Ascending aorta (tissue), 2 donors: ENCODE results near the gene SRRM2. TPM values are rescaled to one million over a fixed set of nuclear protein-coding genes. Genes with fewer than 3 reads are reported as not detected.

Experiments
- DNase-seq, 2 donors: peaks; one replicate each; pipeline ENCODE4 v3.0.0-alpha.2; 2019; ENCODE audit warnings: low spot score in 2 of 2
- H3K27ac ChIP-seq, 2 donors: fragments of 200-600 bp; sonication (generic); one replicate each; pipeline ENCODE4 v1.5.1; 2016 to 2017; ENCODE audit warnings: mild to moderate bottlenecking in 1 of 2
- H3K27me3 ChIP-seq: fragments of 200-600 bp; sonication (generic); one replicate; pipeline ENCODE4 v1.5.1; 2017
- H3K36me3 ChIP-seq, 2 donors: fragments of 200-600 bp; sonication (generic); one replicate each; pipeline ENCODE4 v1.5.1; 2016
- H3K4me1 ChIP-seq, 2 donors: fragments of 200-600 bp; sonication (generic); one replicate each; pipeline ENCODE4 v1.5.1; 2016 to 2017; ENCODE audit warnings: mild to moderate bottlenecking in 1 of 2
- H3K4me3 ChIP-seq, 2 donors: fragments of 200-600 bp; sonication (generic); one replicate each; pipeline ENCODE4 v1.5.1; 2016 to 2017; ENCODE audit warnings: mild to moderate bottlenecking in 1 of 2
- H3K9me3 ChIP-seq, 2 donors: fragments of 200-600 bp; sonication (generic); one replicate each; pipeline ENCODE4 v1.5.1; 2016
- intact Hi-C: fragments of 100-400 bp; cut with DNase I; formaldehyde crosslinking; loops from one replicate; pipeline ENCODE4 v1.15.1; 2023
- total RNA-seq: library from RNA; depleted of rRNA; stranded (reverse); fragments of >200 nt; gene quantifications from one replicate; pipeline ENCODE4 v1.1.0, GENCODE V29; 2016
- TF ChIP-seq, protein P1 (sequence below), 3 experiments: fragments of 200-600 bp in 2 of 3; fragments of 450-650 bp in 1 of 3; sonication (generic) in 2 of 3; IDR thresholded peaks; one replicate each; pipeline ENCODE4 v1.5.1; 2016 to 2019; ENCODE audit warnings: antibody characterized with exemption in 3 of 3, mild to moderate bottlenecking in 1 of 3, moderate library complexity in 1 of 3

Gene SRRM2
- total RNA-seq, 1 donor from 2014 or later: 359 TPM

DNA sequence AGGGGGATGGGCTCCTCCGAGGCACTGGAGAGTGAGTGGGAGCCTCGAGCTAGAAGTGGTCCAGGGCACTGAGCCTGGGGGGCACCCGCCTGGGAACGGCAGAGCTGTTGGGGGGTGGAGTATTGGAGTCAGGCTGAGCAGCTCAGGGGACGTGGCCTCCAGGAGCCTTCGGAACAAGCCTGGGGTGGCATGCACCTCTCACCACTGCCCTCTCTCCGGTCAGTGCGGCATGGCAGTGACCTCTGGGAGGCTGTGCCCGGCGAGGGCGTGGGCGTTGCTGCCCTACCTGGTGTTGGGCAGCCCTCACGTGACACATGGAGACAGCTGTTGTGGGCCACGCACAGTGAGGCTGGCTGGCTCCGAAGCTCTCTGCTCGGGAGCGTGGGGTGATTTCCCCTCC, 46.4 kb upstream of the SRRM2 start:
- Histone ChIP-seq H3K27me3 (no peaks in the 10 kb centered on the region), H3K4me3 (no peak overlapping the region), H3K27ac (no peak overlapping the region), H3K4me1 (no peaks in the 10 kb centered on the region), H3K9me3 (no peaks in the 10 kb centered on the region), H3K36me3 (peaks cover 61 to 76% of the 10 kb centered on the region in 2 donors)
- no peak for DNase-seq
- intact Hi-C loops: no loop called here
- TF ChIP-seq, protein P1, sequence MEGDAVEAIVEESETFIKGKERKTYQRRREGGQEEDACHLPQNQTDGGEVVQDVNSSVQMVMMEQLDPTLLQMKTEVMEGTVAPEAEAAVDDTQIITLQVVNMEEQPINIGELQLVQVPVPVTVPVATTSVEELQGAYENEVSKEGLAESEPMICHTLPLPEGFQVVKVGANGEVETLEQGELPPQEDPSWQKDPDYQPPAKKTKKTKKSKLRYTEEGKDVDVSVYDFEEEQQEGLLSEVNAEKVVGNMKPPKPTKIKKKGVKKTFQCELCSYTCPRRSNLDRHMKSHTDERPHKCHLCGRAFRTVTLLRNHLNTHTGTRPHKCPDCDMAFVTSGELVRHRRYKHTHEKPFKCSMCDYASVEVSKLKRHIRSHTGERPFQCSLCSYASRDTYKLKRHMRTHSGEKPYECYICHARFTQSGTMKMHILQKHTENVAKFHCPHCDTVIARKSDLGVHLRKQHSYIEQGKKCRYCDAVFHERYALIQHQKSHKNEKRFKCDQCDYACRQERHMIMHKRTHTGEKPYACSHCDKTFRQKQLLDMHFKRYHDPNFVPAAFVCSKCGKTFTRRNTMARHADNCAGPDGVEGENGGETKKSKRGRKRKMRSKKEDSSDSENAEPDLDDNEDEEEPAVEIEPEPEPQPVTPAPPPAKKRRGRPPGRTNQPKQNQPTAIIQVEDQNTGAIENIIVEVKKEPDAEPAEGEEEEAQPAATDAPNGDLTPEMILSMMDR (IDR thresholded peaks at IDR 0.05): no peak

DNA sequence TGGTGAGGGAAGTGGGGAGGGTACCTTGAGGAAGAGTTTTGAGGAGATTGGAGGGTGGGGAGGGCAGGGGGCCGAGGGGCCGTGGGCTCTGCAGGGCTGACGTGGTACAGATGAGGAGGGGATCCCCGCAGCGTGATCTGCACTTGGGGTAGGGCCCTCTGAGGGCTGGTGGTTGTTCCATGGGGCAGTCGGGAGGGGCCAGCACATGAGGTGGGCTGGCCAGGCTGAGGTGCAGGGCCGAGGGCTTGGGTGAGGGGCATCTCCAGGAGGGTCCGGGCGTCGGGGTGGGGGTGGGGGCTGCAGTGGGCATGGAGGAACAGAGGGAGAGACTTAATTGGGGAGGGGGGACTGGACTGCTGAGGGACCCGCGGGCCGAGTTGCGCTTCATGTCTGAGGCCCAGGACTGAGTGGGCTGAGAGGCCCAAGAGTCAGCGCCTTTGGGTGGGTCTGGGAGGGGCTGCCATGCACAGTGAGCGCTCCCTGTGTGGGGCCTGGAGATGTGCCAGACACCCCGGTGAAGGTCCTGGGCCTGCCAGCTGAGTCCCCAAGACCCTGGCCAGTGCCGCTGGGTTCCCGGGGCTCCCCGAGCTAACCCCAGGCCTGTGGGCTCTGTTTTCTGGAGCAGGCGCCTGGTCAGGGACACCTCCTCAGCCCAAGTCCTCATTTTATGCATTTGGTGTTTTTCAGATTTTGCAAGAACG, 45.7 kb upstream of the SRRM2 start:
- H3K4me3 ChIP-seq: no peak overlapping the region
- H3K27ac ChIP-seq: no peak overlapping the region
- no peaks in the 10 kb centered on the region for H3K27me3 ChIP-seq
- no peaks in the 10 kb centered on the region for H3K9me3 ChIP-seq
- TF ChIP-seq, protein P1 (IDR thresholded peaks at IDR 0.05): no peak
- H3K4me1 ChIP-seq: no peaks in the 10 kb centered on the region
- intact Hi-C loops: no loop called here
- DNase-seq: no peak
- peaks cover 55 to 69% of the 10 kb centered on the region in 2 donors for H3K36me3 ChIP-seq

DNA sequence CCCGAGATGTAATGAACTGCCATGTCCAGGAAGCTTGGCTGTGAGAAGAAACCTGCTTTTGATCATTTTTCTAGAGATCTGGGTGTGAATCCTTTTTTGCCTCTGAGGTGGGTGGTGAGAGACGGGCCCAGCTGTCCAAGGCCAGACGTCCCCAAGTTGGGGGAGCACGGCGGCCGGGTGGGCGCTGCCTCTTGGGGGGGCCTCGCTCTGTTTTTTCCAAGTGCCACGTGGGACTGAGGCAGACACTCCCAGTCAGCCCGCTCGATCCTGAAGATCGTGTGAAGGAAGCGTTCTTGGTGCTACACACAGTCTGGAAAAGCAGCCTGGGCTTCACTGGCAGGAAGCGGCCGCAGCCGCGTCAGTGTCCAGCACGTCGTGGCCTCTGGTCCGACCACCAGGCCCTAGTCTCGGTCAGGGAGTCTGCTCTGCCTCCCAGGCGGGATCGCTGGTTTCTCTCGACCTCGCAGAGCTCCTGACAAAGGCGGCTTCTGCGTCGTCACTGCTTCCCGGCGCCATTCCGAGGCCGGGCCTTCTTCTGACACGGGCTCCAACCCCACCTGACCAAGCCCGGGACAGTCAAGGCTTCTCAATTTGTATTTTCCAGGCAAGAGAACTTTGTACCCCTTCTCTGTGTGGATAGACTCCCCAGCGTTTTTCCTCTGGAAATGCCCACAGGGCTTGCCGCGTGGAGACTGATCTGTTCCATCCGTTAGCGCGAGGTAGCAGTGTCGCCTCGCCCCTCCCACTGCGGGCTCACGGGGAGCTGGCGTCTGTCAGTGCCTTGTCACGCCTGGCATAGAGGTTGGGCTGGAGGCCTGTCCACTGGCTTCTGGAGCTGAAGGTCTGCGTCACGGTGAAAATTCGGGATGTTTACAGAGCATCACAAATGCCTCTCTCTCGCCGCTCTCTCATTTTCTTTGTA, 44.8 kb upstream of the SRRM2 start:
- peaks cover 47 to 60% of the 10 kb centered on the region in 2 donors for H3K36me3 ChIP-seq
- no peaks in the 10 kb centered on the region for H3K4me1 ChIP-seq
- intact Hi-C loops: no loop called here
- H3K27me3 ChIP-seq: no peaks in the 10 kb centered on the region
- DNase-seq: no peak
- no peaks in the 10 kb centered on the region for H3K9me3 ChIP-seq
- TF ChIP-seq, protein P1 (IDR thresholded peaks at IDR 0.05): no peak
- no peak overlapping the region for H3K4me3 ChIP-seq
- H3K27ac ChIP-seq: no peak overlapping the region

DNA sequence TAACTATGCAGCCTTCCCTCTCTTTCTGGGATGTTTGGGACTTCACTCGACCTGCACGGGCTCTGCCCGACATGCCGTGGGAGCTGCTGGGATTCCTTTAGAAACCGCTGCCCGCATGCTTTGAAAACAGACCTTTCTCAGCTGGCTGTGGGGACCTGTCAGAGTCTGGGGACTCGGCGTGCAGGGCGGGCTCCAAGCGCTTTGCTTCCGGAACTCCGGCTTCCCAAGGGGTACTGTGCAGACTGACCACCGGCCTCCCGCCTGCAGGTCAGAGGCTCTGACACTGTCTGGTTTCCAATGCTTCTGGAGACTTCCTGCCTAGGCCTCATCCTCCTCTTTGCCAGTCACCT, 44.2 kb upstream of the SRRM2 start:
- intact Hi-C loops: no loop called here
- H3K4me1 ChIP-seq: no peaks in the 10 kb centered on the region
- peaks cover 42 to 54% of the 10 kb centered on the region in 2 donors for H3K36me3 ChIP-seq

DNA sequence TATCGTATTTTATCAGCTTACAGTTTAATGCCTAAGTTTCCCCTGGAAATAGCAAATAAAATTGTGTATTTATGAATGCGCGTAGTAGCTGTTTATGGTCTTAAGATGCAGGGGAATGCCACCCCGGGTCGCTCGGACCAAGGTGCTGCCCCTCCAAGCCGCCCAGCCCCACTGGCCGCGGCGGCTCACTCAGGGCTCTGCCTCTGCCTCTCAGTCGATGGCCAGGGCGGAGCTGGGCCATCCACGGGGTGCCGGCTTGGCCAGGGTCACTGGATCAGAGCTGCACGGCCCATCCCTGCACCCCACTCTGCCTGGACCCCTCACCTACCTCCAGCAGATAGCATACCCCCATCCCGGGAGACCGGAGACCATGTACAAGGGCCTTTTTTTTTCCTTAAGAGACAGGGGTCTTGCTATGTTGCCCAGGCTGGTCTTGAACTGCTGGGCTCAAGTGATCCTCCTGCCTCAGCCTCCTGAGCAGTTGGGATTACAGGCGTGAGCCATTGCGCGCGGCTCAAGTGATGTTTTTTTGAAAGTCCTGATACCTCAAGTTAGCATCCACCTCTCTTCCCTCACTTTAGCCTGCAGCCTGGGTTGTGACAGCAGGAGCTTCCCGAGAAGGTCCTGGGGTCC, 43.4 kb upstream of the SRRM2 start:
- H3K27me3 ChIP-seq: no peaks in the 10 kb centered on the region
- peaks cover 36 to 46% of the 10 kb centered on the region in 2 donors for H3K36me3 ChIP-seq
- no peak for DNase-seq
- H3K4me3 ChIP-seq: no peak overlapping the region
- no peaks in the 10 kb centered on the region for H3K4me1 ChIP-seq
- intact Hi-C loops: no loop called here
- TF ChIP-seq, protein P1 (IDR thresholded peaks at IDR 0.05): no peak
- H3K9me3 ChIP-seq: no peaks in the 10 kb centered on the region
- no peak overlapping the region for H3K27ac ChIP-seq

More for the DNA sequence above, 44.2 kb upstream of the SRRM2 start:
- H3K9me3 ChIP-seq: no peaks in the 10 kb centered on the region
- TF ChIP-seq, protein P1 (IDR thresholded peaks at IDR 0.05): no peak
- DNase-seq: no peak
- no peaks in the 10 kb centered on the region for H3K27me3 ChIP-seq
- H3K4me3 ChIP-seq: no peak overlapping the region
- H3K27ac ChIP-seq: no peak overlapping the region
